ENCODE measurements around the gene UCK2.

The UCK2 gene

DNA sequence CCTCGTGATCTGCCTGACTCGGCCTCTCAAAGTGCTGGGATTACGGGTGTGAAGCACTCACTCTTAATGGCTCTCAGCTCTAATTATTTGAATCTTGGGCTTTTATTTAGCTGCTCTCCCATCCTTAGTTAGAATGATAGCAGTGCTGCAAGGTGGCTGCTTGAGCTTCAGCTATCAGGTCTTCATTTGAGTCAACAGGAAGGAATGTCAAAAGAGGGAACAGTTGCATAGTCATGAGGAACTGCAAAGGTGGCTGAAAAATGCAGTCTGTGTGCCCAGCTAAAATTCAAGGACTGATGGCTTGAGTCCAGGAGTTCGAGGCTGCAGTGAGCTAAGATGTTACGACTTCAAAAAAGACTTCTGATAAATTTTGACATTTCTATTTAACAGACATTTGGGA is 55.6 kb downstream of the UCK2 start:
- no peak for DNase-seq

DNA sequence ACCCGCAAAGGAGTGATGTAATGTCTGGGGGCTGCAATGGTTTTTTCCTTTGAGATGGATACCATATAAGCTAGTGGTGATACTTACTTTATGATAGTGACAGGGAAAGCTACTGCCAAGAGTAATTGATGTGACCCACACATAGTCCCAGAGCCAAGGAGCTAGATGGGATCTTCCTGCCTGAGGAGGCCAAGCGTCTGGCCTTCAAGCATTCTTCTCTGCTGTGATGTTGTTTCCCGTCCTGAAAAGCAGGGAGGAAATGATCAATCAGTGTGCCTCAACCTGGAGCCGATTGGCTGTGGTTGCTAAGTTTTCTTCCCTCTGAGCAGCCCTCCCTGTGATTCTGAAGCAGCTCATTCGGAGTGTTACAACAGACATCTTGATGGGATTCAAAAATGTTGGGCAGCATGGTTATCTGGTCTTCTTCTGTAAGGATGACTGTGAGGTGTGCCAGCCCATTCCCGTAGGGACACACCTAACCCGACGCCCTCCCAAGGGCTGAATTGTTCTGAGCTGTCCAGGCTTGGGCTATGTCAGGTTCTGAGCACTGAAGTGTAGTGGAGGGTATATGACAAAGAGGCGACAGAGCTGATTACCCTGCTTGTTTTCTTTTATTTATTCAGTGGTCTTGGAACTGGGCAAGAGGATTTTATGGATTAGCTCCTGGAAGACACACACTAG is 56.7 kb downstream of the UCK2 start:
- DNase-seq = no peak

DNA sequence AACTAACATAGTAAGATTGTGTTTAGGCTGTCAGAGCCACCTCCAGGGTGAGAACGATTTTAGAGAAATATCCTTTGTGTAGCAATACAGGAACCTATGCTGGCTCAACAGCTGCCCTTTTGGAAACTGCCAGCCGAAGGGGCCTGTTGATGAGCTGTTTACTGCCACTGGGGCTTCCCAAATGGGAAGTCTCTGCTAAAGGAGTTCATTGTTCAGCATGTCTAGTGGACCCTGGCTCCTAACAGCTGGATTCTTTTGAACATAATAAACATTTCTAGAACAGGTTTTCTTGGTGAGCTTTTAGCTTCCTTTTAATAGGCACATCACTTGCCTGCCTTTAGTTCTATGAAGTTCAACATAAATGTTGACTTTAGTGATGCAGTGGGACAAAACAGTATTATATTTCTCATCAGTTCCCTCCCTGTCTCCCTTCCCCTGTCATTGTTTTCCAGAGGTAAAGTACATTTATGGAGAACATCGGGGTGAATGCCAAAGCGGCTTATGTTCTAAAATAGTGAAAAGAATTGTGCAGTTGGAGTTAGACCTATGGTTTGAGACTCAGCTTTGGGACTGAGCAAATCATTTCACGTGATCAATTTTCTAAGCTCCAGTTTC is 57.4 kb downstream of the UCK2 start:
- DNase-seq = no peak

DNA sequence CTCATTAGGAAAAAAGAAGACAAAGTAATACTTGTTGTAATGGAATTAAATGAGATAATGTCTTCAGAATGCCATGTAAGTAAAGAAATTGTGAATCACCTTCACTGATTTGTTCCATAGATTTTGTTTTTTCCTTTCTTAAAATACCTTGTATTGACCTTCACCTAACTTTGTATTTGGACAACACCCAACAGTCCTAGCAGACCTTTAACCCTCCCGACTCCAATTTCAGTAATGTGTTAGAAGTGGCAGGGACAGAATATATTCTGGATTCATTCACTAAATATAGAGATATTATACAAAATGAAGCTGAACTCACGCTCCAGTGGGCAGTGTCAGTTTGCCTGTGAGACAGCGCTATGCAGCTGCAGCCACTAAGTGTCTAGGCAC is 57.9 kb downstream of the UCK2 start:
- no peak for DNase-seq

DNA sequence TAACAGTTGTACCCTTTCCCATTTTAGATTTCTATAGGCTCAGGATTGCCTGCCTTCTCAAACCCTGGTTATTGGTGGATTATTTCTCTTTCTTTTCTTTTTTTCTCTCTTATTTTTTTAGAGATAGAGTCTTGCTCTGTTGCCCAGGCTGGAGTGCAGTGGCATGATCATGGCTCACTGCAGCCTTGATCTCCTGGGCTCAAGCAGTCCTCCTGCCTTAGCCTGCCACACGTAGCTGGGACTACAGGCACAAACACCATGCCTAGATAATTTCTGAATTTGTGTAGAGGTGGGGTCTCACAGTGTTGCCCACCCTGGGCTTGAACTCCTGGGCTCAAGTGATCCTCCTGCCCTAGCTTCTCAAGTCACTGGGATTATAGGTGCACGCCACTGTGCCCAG is 58.8 kb downstream of the UCK2 start:
- DNase-seq = no peak

DNA sequence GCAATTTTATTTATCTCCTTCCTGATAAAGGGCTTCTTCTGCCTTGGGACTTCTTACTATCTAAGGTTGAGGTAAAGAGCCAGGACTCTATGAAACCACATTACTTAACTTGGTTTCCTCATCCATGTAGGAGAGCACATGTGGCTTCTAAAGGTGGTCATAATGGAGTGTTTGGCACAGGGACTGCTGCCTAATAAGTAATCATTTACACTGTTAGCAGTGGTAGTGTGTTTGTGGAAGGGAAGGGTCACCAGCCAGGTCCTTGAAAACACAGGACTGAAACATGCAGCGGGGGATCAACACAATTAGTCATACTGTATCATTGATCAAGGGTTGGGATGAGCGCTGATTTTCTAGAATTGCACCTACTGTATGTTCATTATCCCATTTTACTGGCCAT is 59.6 kb downstream of the UCK2 start:
- DNase-seq = no peak

DNA sequence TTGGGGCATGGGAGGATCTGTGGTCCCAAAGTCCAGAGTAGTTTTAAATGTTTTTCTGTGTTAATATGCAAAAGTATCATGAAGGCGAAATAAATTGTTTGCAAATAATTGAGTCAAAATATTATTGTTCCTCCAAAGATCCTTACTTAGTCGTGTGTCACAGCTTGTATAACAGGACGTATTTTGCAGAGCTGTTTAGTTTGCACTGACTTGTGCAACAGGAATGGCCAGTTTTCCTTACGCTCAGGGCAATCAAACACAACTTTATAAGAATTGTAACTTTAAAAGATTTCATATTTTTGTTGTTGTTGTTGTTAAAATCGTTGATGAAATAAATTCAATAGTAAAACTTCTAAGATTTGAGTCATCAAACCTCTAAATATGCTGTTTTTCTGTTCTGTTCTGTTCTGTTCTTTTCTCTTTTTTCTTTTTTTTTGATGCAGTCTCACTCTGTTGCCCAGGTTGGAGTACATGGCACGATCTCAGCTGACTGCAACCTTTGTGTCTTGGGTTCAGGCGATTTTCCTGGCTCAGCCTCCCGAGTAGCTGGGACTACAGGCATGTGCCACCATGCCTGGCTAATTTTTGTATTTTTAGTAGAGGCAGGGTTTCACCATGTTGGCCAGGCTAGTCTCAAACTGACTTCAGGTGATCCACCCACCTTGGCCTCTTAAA is 60.6 kb downstream of the UCK2 start:
- no peak for DNase-seq

DNA sequence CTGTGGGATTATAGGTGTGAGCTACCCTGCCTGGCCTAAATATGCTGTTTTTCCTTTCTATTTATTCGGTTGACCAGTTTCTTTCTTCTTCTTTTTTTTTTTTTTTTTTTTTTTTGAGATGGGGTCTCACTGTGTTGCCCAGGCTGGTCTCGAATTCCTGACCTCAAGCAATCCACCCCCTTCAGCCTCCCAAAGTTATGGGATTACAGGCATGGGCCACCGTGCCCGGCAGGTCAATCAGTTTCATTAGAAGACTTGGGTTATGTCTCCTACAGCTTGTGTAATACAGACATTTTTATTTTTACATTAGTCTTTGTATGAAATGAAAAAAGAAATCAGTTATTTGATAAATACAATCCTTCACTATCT is 61.1 kb downstream of the UCK2 start:
- DNase-seq = no peak

DNA sequence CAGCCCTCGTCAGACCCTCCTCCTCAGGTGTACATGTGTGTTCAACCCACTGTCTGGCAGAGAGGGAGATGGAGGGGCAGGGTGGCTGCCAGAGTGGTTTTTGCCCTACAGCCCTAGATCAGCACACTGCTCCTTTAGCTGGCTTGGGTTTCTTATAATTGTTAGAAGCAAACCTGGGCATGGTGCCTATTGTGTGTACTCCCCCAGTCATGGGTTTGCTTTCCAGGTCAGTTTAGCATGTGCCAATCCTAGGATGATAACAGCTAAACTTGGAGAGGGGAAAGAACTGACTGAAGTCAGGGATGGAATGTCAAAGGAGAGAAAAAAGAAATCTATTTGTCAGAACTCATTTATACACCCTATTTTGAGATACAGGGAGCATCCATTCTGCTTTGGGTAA is 63.3 kb downstream of the UCK2 start:
- DNase-seq = no peak

DNA sequence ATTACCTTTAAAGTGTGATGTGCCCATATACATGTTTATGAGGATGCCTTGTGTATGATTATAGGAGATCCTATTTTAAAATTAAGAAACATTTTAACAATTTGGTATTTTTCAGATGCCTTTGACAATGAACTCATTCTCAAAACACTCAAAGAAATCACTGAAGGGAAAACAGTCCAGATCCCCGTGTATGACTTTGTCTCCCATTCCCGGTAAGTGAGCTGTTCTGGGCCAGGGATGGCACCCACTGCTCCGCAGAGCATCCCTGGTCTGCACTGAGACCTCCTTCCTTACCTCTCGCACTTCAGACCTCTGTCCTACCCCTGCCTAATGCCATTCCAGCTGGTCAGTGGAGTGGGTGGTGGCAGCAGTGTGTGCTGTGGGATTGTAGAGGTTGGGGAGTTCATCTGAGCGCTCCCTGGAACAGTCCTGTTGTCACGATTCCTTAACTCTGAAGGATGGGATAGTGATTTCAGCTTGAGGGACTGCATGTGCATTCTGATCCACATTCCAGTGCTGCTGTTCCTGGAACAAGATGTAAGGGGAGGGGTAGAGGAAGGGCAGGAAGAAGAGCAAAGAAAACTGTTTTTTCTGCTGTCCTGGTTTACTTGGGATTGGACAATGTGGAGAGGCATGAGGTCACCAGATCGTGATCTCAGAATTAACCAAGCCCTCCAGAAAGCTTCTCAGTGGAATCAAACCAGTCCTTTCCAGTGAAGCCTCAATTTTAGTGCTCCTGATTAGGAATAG is 63.9 kb downstream of the UCK2 start:
- DNase-seq = no peak

DNA sequence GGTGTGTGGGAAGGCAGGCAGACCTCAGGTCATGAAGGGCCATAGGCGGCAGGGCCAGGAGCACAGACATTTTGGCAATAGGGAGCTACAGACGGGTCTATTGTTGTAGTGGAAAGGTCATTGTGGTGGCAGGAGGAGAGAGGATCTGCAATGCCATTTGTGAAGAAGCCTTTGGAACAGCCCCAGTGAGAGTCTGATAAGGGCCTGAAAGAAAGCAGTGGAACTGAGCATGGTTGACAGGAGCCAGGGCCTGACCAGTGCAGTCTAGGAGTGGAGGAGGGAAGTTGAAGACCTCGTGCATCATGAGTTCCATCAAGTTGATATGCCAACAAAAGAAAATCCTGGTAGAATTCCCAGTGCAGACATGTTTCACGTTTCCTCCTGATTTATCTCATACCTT is 65.5 kb downstream of the UCK2 start:
- no peak for DNase-seq

DNA sequence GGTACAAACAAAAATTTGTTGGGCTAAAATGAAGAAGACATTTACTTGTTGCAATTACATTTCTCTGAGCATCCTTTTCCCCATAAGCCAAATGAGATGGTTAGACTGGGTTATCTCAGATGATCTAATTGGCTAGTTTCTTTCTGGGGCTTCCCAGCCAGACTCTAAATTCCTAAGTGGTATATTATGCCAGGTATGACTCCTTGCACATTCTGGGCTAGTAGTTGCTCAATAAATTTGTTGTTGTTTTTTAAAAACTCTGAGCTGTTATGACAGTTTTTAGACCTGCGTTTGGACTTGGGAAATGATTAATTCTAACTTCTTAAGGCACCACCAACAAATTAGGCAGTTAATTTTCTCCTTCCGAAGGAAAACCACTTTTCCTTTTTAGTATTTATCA is 66.1 kb downstream of the UCK2 start:
- no peak for DNase-seq

DNA sequence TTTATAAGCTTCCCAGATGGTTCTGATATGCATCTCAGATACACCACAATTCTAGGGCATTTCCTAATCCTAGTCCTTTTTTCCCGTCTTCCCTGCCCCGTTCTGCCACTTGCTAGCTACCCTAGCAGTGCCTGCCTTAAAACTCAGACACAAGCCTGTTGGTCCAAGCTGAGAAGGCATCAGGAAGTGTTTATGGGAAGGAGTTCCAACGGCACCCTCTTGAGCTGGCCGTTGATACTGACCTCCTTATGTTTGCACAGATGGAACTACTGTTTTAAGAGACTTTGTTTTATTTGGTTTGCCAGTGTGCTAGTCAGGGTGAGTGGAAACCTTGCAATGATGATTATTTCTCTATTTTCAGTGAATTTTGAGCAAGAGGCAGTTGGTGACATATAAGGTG is 67.2 kb downstream of the UCK2 start:
- DNase-seq = no peak

DNA sequence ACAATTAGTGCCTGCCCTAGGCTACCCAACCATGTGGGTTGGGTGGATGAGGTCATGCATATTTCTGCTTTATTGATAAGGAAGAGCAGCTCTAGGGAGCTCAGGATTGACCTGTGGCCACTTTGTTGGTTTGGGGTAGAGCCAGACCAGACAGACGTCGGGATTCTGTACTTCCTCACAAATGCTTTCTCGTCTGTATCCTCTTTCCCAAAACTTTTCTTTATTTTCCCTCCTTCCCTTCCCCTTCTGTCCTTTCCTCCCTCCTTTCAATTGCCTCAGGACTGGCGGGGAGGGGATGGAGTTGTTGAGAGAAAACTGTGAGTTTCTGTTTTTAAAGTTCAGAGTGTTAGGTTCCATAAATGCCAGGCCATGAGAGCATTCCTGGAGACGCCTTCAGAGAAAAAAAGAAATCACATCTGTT is 68.0 kb downstream of the UCK2 start:
- no peak for DNase-seq

DNA sequence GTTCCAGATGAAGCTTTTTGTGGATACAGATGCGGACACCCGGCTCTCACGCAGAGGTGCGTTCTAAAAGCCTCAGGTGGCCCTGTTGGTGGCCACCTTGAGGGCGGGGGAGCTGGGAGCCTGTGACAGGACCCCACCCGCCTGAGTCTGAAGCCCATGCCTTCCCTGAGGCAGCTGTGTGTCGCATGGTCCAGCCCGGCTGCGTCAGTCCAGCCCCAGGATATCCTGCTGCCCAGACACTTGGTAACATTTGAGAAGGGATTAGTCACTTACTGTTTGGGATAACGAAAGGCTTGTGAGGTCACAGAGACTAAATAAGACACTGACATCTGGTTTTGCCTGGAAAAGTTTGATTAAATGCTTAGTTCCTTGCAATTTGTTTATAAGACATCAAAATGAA is 68.9 kb downstream of the UCK2 start:
- DNase-seq = no peak

DNA sequence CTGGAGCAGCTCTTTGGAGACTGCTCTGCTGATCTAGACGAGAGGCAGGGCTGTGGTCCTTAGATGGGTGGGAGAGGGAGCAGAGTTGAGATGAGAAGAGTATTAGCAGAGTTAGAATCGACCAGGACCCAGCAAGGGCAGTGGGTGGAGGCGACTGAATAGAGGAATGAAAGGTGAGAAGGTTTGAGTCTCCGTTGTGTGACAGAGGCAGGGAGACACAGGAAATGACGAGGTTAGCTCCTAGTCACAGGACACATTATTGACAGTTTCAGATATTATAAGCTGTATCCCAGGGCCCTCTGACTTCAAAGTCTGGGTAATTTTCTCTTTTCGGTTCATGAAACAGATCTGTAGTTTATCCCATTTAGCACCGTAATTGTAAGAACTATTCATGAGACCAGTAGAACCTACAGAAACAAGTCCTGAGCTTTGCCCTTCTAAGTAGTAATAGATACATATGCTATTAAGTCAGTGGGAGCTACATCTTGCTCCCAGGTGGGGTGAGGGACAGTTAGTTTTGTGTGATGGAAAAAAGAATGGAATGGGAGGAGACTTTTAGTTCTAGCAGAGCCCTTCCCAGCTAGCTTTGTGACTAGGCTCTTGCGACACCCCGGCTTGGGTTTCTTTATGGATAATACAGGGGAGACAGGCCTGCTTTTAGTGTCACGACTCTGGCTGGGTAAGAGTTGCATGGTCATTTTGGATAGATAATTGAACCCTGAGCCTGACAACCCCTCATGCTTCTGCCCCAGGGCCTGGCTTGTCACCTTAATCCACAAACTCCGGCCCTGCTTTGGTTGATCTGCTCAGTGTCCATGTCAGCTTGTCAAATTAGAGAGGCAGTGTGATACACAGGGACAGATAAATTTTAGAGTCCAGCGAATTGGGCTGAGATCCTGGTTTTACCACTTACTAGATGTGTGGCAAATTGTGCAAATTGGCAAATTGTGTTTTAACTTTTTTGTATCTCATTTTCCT is 70.2 kb downstream of the UCK2 start:
- DNase-seq = no peak

DNA sequence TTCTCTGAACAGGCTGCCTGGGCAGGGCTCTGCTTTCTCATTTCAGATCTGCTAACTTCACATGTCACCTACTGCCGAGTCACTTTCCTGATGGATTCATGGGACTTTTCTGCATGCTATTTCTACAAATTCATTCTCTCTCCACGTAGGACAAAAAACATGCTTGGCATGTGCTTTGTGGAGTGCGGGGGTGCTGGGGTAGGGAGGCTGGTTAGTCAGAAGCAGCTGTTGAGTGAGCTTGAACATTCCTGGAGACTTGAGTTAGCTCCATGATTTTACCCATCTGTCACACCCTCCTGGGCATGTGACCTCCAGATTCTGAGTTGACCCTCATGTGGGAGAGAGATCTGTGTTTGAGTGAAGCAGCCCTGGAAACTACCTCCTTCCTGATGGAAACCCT is 71.4 kb downstream of the UCK2 start:
- DNase-seq = no peak

DNA sequence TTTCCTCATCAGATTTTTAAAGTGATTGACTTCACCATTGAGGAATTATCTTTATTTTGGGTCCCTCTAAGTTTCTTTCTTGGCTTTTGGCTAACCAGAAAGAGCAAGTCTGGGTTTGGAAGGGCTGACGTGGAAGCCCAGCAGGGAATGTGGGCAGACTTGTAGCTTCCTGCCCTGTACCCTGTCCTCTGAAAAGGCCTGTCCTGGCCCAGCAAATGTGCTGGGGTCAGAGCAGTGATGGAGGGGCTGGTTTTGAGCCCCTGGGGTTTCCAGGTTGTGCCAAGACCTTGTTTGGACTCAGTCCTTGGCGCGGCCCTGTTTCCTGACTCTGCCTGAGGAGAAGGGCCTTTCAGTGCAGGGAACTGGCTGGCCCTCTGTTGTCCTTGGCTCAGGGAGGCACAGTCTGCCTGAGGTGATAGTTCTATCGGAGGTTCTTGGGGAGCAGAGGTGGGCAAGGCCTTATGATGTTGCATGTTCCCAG is 72.1 kb downstream of the UCK2 start:
- DNase-seq = no peak

DNA sequence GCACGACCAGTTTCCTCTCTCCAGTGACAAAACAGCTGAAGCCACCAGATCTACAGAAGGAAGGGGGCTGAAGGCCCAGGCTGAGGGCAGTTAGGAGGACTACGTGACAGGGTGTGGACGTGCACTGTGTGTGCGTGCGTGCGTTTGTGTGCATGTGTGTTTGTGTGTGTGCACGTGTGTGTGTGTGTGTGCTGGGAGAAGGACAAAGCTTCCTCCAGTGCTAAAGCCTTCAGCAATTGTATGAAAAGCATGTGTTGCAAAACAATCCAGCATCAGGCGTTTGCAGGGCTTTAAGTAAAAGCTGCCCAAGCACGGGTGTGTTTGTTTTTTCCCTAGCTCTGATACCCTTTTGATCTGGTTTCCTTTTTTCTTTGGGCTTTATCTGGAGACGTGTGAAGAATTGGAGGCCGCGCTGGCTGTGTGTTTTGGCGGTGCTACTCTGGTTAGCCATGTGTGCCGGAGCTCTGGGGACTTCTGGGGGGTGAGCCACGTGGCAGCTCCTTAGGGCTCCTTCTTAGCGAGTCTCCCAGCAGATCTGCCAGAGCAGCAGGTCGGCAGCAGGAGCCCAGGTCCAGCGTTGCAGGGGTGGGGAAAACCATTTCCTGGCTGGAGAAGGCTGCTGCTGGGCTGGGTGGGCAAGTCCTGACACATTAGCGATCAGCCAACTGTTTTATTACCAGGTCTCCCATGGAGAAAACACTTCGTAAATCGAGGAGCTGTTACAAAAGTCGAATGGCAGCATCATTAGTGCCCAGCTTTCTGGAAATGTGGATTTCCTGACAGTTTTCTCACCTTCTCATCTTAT is 73.4 kb downstream of the UCK2 start:
- no peak for DNase-seq

DNA sequence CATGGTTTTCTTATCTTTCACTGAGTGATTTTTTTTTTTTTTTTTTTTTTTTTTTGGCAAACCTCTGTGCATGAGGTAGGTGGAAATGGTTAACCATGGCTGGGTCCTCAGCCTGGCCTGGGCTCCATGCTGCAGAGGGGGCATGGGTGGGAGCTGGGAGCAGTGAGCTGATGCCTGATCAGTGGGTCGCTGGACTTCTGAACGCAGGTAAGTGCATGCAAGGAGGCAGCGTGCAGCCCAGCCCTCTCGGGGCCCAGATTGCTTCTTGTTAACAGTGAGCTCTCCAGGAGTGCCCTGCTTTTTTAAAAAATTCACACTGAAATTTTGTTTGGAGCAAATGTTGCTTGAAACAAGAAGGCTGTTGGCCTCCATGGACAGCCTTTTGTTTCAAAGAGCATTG is 75.2 kb downstream of the UCK2 start:
- DNase-seq = no peak

DNA sequence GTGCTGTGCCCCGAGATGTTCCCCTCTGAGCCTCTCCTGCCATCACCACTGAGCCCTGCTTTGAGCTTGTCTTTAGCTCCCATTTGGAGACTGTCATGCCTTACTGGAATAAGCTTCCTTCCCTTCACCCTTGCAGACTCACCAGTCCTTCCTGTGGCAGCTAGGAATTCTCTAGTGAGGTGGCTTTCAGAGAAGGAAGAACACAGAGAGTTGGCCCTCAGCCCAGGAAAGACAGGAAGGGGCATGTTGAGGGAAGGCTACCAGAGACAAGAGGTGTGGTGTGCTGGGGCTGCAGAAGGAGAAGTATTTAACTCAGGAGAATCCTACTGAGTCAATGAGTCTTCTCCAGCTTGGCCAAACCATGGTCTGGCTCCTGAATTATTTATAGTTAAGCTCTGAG is 76.3 kb downstream of the UCK2 start:
- DNase-seq = peak; percentile 36

DNA sequence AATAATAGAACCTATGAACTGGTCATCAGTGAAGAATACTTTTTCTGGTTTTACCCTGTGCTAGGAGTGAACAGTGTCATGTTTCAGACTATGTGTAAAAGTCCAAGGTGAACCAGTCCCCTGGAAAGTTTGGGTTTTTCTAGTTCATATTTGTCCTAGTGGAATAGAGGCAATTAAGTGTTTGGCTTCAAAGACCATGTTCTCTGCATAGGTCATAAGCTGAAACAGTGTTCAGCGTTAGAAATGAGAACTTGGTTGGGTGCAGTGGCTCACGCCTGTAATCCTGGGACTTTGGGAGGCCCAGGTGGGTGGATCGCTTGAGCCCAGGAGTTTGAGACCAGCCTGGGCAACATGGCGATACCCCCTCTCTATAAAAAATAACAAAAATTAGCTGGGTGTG is 77.5 kb downstream of the UCK2 start:
- DNase-seq = no peak

Data from NCI-H2029 (cell line).